Measurements from ENCODE around the gene CCDC174.

Gene CCDC174

GRCh38 chr3:14658978-14659377, 7.4 kb downstream of the CCDC174 start:
- DNase-seq: no peak

GRCh38 chr3:14660942-14661341, 9.4 kb downstream of the CCDC174 start:
- no peak for DNase-seq

GRCh38 chr3:14663396-14664135, 12.0 kb downstream of the CCDC174 start:
- DNase-seq: no peak

- no peak for DNase-seq
These were observed 12.6 kb downstream of the CCDC174 start for GRCh38 chr3:14664170-14664569.

- no peak for DNase-seq
These were observed 21.0 kb downstream of the CCDC174 start for GRCh38 chr3:14672588-14672987.

GRCh38 chr3:14674841-14675240, 23.3 kb downstream of the CCDC174 start, which contains the start of gene C3orf20:
TSS of gene C3orf20 (plus strand) at chr3:14675141. CDS start at chr3:14682714, 7,573 bp downstream.
- no peak for DNase-seq

- no peak for DNase-seq
These were observed 25.3 kb downstream of the CCDC174 start for GRCh38 chr3:14676881-14677280.

GRCh38 chr3:14678015-14678503, 26.5 kb downstream of the CCDC174 start:
- DNase-seq: no peak

- DNase-seq: no peak
These were observed 28.6 kb downstream of the CCDC174 start for GRCh38 chr3:14680115-14680514.

GRCh38 chr3:14680716-14681115, 29.2 kb downstream of the CCDC174 start:
- DNase-seq: no peak

GRCh38 chr3:14684447-14684846, 32.9 kb downstream of the CCDC174 start:
- no peak for DNase-seq

GRCh38 chr3:14685179-14685578, 33.6 kb downstream of the CCDC174 start:
- DNase-seq: no peak

GRCh38 chr3:14687360-14687759, 35.8 kb downstream of the CCDC174 start:
- no peak for DNase-seq

GRCh38 chr3:14688525-14688924, 37.0 kb downstream of the CCDC174 start:
- DNase-seq: no peak

- no peak for DNase-seq
These were observed 37.9 kb downstream of the CCDC174 start for GRCh38 chr3:14689247-14689980.

- DNase-seq: no peak
These were observed 39.7 kb downstream of the CCDC174 start for GRCh38 chr3:14691239-14691638.

GRCh38 chr3:14691719-14692118, 40.2 kb downstream of the CCDC174 start:
- no peak for DNase-seq

GRCh38 chr3:14698601-14699244, 47.2 kb downstream of the CCDC174 start:
- DNase-seq: no peak

GRCh38 chr3:14699643-14700042, 48.1 kb downstream of the CCDC174 start:
- DNase-seq: no peak

- no peak for DNase-seq
These were observed 49.3 kb downstream of the CCDC174 start for GRCh38 chr3:14700891-14701290.

- DNase-seq: no peak
These were observed 50.1 kb downstream of the CCDC174 start for GRCh38 chr3:14701676-14702075.

GRCh38 chr3:14703128-14703750, 51.7 kb downstream of the CCDC174 start:
- DNase-seq: no peak

- no peak for DNase-seq
These were observed 52.2 kb downstream of the CCDC174 start for GRCh38 chr3:14703791-14704190.
